Pancreas (tissue), 10 donors: Measurements from ENCODE around the gene AGL. TPM values are rescaled to one million over a fixed set of nuclear protein-coding genes. Genes with fewer than 3 reads are reported as not detected.
"Not testable (repeated sequence)": the region's sequence is repeated elsewhere in the genome, so short reads cannot be mapped to it uniquely, and the experiment has no call there.

Source experiments
- ATAC-seq, 4 donors: fragments of 200-7000 bp; cut with Tn5 transposase; one replicate each; pipeline versions ENCODE4 v1.8.0 to v1.9.1; 2020; ENCODE audit warnings: mild to moderate bottlenecking in 4 of 4, moderate library complexity in 4 of 4
- DNase-seq, 6 donors: peaks; one replicate each; pipeline ENCODE4 v3.0.0-alpha.2; 2020
- FAIRE-seq: peaks from 2 replicates; lab custom pipeline; 2012; peaks lifted over from hg19 to GRCh38; lab: Jason Lieb, UNC
- H3K27ac ChIP-seq, 4 donors: fragments of 200-600 bp; sonication (generic); 1 replicate in 3 of 4; 2 replicates in 1 of 4; pipeline versions ENCODE4 v1.5.0 to v1.8.0; 2020
- H3K27me3 ChIP-seq, 4 donors: fragments of 200-600 bp; one replicate each; pipeline ENCODE4 v1.8.0; 2021
- H3K36me3 ChIP-seq, 3 donors: fragments of 200-600 bp; sonication (generic) in 1 of 3; one replicate each; pipeline versions ENCODE4 v1.5.0 to v1.8.0; 2020 to 2021
- H3K4me1 ChIP-seq, 3 donors: fragments of 200-600 bp; one replicate each; pipeline ENCODE4 v1.8.0; 2021
- H3K4me3 ChIP-seq, 4 donors: fragments of 200-600 bp; sonication (generic) in 2 of 4; one replicate each; pipeline versions ENCODE4 v1.5.0 to v1.8.0; 2020 to 2021
- H3K9me3 ChIP-seq, 4 donors: fragments of 200-600 bp; one replicate each; pipeline ENCODE4 v1.8.0; 2021
- WGBS, 2 donors: extraction: QIAGEN DNeasy Blood & Tissue Kit; methylation state at CpG; one replicate each; pipeline ENCODE4 v1.1.7; 2013; 5-methylcytosine and 5-hydroxymethylcytosine counted together
- intact Hi-C, 3 donors: fragments of 100-400 bp; cut with DNase I; formaldehyde crosslinking; loops; one replicate each; pipeline versions ENCODE4 v1.11.1 to v1.14.2; 2022
- polyA plus RNA-seq, 2 donors: library from polyadenylated mRNA; stranded (reverse); fragments of 200-250 nt; gene quantifications; one replicate each; pipeline ENCODE4 v1.2.3, GENCODE V29; 2013
- total RNA-seq, 6 donors: library from RNA; stranded (reverse); fragmentation: NEBNext Ultra II Directional in 4 of 6; extraction: Animal tissue kit (Norgen Biotek cat#: 25700) in 4 of 6; gene quantifications; one replicate each; pipeline versions ENCODE4 v1.2.1 to v1.2.4, GENCODE V29; 2021 to 2023
- TF ChIP-seq, protein P1 (sequence below), 4 donors: fragments of 200-600 bp; sonication (generic) in 3 of 4; IDR thresholded peaks; one replicate each; pipeline versions ENCODE4 v1.5.0 to v1.8.0; 2021; ENCODE audit warnings: antibody characterized with exemption in 4 of 4
- donor health status: healthy with polysubstance abuse.
- donor health status: DM: no; HTN: no; CAD: no; lungs with moderate emphysema.
- donor health status: DM: no; HTN: no; CAD: no.
- donor health status: control.
- donor health status: control.
- donor health status: Bipolar disorder and iron deficiency.
- donor health status: DM: yes; HTN: yes; CAD: no.
- donor health status: DM: no; HTN: no; CAD: no.
- donor health status: DM: no; HTN: no; CAD: no.
- donor health status: DM: yes; HTN: yes; CAD: no.

AGL gene
- total and polyA plus RNA-seq, 8 donors, result 2.9 to 8.1 (median 4.5) TPM

DNA sequence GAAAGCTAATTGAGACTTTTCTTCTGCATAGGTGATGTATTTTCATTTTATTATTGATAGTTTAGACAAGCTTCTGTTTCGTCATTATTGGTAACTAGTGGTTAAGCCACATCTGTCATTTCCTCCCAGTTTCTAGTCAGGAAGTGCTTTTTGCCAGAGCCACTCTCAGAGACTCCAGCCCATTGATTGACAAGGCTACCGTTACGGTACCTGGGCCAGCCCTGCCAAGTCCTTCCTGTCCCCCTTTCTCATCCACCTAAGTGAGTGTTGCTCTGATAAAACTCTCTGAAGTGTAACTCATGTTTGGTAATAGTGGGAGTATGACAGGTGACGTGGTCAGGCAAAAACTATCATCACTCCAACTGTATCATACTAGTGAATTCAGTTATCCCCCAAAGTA, 29.6 kb upstream of the AGL start:
- no peaks in the 10 kb centered on the region for H3K9me3 ChIP-seq
- no peaks in the 10 kb centered on the region for H3K27me3 ChIP-seq
- FAIRE-seq, result no peak
- intact Hi-C loops, result no loop called here
- no peak for DNase-seq
- 40 to 43% methylated on average over 4 of the region's 4 CpGs for WGBS, 2 donors
- no peak overlapping the region for H3K27ac ChIP-seq
- TF ChIP-seq, protein P1, sequence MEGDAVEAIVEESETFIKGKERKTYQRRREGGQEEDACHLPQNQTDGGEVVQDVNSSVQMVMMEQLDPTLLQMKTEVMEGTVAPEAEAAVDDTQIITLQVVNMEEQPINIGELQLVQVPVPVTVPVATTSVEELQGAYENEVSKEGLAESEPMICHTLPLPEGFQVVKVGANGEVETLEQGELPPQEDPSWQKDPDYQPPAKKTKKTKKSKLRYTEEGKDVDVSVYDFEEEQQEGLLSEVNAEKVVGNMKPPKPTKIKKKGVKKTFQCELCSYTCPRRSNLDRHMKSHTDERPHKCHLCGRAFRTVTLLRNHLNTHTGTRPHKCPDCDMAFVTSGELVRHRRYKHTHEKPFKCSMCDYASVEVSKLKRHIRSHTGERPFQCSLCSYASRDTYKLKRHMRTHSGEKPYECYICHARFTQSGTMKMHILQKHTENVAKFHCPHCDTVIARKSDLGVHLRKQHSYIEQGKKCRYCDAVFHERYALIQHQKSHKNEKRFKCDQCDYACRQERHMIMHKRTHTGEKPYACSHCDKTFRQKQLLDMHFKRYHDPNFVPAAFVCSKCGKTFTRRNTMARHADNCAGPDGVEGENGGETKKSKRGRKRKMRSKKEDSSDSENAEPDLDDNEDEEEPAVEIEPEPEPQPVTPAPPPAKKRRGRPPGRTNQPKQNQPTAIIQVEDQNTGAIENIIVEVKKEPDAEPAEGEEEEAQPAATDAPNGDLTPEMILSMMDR (IDR thresholded peaks at IDR 0.05), result no peak
- no peaks in the 10 kb centered on the region for H3K4me1 ChIP-seq
- no peak for ATAC-seq
- H3K4me3 ChIP-seq, result no peak overlapping the region
- H3K36me3 ChIP-seq, result no peaks in the 10 kb centered on the region

DNA sequence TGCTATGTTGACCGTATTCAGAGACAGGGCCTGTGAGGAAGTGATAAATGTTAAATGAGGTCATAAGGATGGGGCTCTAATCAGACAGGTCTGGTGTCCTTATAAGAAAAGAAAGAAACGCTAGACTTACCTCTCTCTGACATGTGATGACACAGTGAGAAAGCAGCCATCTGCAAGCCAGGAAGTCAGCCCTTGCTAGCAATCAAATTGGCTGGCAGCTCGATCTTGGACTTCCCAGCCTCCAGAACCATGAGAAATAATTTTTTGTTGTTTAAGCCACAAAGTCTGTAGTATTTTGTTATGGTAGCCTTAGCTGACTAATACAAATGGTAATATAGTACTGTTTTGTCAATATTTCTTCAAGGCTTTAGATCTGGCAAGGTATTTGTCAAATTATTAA, 25.1 kb upstream of the AGL start:
- FAIRE-seq (no peak), ATAC-seq (no peak), DNase-seq (no peak)
- Histone ChIP-seq H3K27ac (no peak overlapping the region), H3K36me3 (no peaks in the 10 kb centered on the region), H3K4me1 (no peaks in the 10 kb centered on the region), H3K9me3 (no peaks in the 10 kb centered on the region), H3K27me3 (no peaks in the 10 kb centered on the region), H3K4me3 (no peak overlapping the region)
- 79 to 82% methylated on average over 3 of the region's 3 CpGs for WGBS, 2 donors
- intact Hi-C loops, result no loop called here
- TF ChIP-seq, protein P1 (IDR thresholded peaks at IDR 0.05), result no peak

DNA sequence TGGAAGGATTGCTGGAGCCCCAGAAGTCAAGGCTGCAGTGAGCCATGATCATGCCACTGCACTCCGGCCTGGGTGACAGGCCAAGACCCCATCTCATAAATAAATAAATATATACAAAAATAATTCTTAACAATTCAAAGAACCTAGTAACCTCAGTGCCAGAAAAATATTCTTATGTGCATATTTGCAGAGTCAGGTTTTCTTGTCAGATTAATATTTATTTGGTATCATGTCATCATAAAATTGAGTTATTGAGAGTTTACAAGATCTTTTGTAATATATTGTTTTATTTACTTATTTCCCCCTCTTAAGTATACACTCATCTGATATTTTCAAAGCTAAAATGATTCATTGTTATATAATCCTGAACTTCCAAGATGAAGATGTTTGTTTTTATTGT, 24.5 kb upstream of the AGL start:
- FAIRE-seq (peak; percentile 75), ATAC-seq (no peak), DNase-seq (no peak)
- no peaks in the 10 kb centered on the region for H3K36me3 ChIP-seq
- no peak overlapping the region for H3K27ac ChIP-seq
- no peak overlapping the region for H3K4me3 ChIP-seq
- no peaks in the 10 kb centered on the region for H3K9me3 ChIP-seq
- TF ChIP-seq, protein P1 (IDR thresholded peaks at IDR 0.05), result no peak
- no peaks in the 10 kb centered on the region for H3K27me3 ChIP-seq
- intact Hi-C loops, result no loop called here
- 78 to 94% methylated on average over 1 of the region's 1 CpG for WGBS, 2 donors
- no peaks in the 10 kb centered on the region for H3K4me1 ChIP-seq

DNA sequence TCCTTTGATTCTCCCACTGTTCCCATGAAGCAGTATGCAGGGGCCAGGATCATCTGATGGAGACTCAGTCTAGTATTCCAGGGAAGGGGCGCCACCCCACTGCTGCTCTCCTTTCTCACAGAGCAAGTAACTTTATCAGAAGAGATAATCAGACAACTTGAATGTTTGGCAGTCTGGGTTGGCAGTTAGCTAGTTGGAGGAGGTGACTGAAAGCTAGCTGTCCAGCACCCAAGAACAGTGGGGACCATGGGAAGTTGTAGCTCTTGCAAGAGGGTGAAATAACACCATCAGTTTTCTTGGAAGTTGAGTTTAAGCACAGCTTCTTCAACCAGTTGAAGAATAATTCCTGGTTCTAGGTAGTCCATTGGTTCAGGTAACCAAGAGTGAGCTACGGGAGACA, 22.2 kb upstream of the AGL start:
- no peak overlapping the region for H3K27ac ChIP-seq
- DNase-seq, result no peak
- H3K4me1 ChIP-seq, result no peaks in the 10 kb centered on the region
- FAIRE-seq, result no peak
- no peaks in the 10 kb centered on the region for H3K36me3 ChIP-seq
- 80 to 86% methylated on average over 2 of the region's 2 CpGs for WGBS, 2 donors
- TF ChIP-seq, protein P1 (IDR thresholded peaks at IDR 0.05), result no peak
- intact Hi-C loops, result no loop called here
- H3K9me3 ChIP-seq, result no peaks in the 10 kb centered on the region
- ATAC-seq, result no peak
- no peak overlapping the region for H3K4me3 ChIP-seq
- H3K27me3 ChIP-seq, result no peaks in the 10 kb centered on the region

DNA sequence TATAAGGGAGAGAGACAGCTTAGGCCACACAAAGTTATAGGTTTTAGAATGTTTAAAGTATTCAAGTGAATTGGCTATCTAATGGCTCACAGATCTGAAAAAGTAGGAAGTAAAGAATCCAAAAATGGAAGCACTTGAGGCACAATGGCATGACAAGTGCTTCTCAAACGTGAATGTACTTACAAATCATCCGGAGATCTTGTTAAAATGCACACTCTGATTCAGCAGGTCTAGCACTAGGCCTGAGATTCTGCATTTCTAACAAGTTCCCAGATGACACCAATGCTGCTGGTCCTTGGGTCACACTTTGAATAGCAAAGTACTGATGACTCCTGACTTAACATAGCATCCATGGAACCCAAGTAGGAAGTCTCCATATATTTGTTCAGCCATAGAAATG, 20.9 kb upstream of the AGL start:
- TF ChIP-seq, protein P1 (IDR thresholded peaks at IDR 0.05), result no peak
- ATAC-seq, result no peak
- no peaks in the 10 kb centered on the region for H3K9me3 ChIP-seq

DNA sequence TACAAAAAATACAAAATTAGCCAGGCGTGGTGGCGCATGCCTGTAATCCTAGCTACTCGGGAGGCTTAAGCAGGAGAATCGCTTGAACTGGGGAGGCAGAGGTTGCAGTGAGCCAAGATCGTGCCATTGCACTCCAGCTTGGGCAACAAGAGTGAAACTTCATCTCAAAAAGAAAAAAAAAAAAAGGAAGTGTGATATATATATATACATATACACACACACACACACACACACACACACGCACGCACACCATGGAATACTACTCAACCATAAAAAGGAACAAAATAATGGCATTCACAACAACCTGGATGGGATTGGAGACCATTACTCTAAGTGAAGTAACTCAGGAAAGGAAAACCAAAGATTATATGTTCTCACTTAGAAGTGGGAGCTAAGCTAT, 16.2 kb upstream of the AGL start:
- H3K27ac ChIP-seq, H3K36me3 ChIP-seq, intact Hi-C loops, H3K27me3 ChIP-seq, DNase-seq, H3K9me3 ChIP-seq, H3K4me3 ChIP-seq, FAIRE-seq, H3K4me1 ChIP-seq, ATAC-seq: not testable (repeated sequence)
- WGBS, 2 donors, result 87 to 90% methylated on average over 7 of the region's 7 CpGs

More for the DNA sequence above, 20.9 kb upstream of the AGL start:
- H3K4me3 ChIP-seq, result no peak overlapping the region
- 69 to 79% methylated on average over 2 of the region's 2 CpGs for WGBS, 2 donors
- H3K36me3 ChIP-seq, result no peaks in the 10 kb centered on the region
- no peaks in the 10 kb centered on the region for H3K4me1 ChIP-seq
- no peak for DNase-seq
- H3K27ac ChIP-seq, result no peak overlapping the region
- intact Hi-C loops, result no loop called here
- no peaks in the 10 kb centered on the region for H3K27me3 ChIP-seq
- no peak for FAIRE-seq

DNA sequence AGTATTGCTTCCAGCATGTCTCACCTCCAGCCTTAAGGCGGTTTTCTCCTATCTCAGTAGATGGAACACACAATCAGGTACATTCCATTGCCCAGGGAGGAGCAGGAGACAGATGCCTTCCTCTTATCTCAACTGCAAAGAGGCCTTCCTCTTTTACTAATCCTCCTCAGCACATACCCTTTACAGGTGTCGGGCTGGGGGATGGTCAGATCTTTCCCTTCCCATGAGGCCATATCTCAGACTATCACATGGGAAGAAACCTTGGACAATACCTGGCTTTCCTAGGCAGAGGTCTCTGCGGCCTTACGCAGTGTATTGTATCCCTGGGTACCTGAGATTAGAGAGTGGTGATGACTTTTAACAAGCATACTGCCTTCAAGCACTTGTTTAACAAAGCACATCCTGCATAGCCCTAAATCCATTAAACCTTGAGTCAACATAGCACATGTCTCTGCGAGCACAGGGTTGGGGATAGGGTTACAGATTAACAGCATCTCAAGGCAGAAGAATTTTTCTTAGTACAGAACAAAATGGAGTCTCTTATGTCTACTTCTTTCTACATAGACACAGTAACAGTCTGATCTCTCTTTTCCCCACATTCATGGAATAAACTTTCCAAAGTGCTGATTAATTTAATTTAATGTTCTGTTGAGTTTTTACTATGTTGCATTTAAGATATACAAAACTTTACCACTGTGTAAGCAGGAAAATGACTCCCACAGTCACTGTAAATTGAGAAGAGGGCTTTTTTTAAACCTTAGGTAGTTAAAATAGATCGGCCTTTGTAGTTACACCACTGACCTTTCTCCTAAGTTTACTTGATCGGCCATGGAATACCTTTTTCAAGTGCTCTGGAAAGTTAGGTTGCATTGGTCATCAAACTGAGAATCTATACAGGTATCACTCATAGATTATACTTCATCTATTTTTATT, 13.7 kb upstream of the AGL start:
- 71% methylated on average over 7 of the region's 7 CpGs for WGBS, 2 donors
- H3K27ac ChIP-seq, intact Hi-C loops, H3K27me3 ChIP-seq, FAIRE-seq, H3K4me1 ChIP-seq, H3K9me3 ChIP-seq, H3K36me3 ChIP-seq, ATAC-seq, H3K4me3 ChIP-seq, DNase-seq: not testable (repeated sequence)
